NT2/D1 (cell line): ENCODE data around the gene IL31RA.

ENCODE experiments used
- DNase-seq: peaks from one replicate; pipeline ENCODE4 v3.0.0-alpha.2; 2011; ENCODE audit warnings: low read depth, low spot score
- H3K27me3 ChIP-seq: 2 replicates; pipeline ENCODE4 v1.6.0; 2011; ENCODE audit warnings: mild to moderate bottlenecking; ENCODE audit not compliant: insufficient read length, insufficient read depth
- H3K36me3 ChIP-seq: 2 replicates; pipeline ENCODE4 v1.6.1; 2011; ENCODE audit warnings: mild to moderate bottlenecking, low read length, mixed read lengths; ENCODE audit not compliant: insufficient read depth, insufficient read length
- H3K4me1 ChIP-seq: 2 replicates; pipeline ENCODE4 v1.5.1; 2011; ENCODE audit not compliant: insufficient read depth, insufficient read length
- H3K4me3 ChIP-seq: 2 replicates; pipeline ENCODE4 v1.5.1; 2011; ENCODE audit warnings: low read depth; ENCODE audit not compliant: insufficient read length
- H3K9ac ChIP-seq: 2 replicates; pipeline ENCODE4 v1.6.0; 2011; ENCODE audit warnings: low read depth; ENCODE audit not compliant: insufficient read length
- H3K9me3 ChIP-seq: 2 replicates; pipeline ENCODE4 v1.5.1; 2011; ENCODE audit warnings: mild to moderate bottlenecking, low read length; ENCODE audit not compliant: insufficient read depth
- SUZ12 ChIP-seq: IDR thresholded peaks from 2 replicates; pipeline ENCODE4 v1.6.1; 2011; ENCODE audit not compliant: insufficient read length, insufficient read depth; ENCODE audit errors: extremely low read depth
- YY1 ChIP-seq: IDR thresholded peaks from 2 replicates; pipeline ENCODE4 v1.6.1; 2011; ENCODE audit not compliant: insufficient read length, insufficient read depth
- ZNF274 ChIP-seq: IDR thresholded peaks from 2 replicates; pipeline ENCODE4 v1.6.1; 2011; ENCODE audit warnings: mild to moderate bottlenecking, low read depth, low read length

IL31RA gene

DNA sequence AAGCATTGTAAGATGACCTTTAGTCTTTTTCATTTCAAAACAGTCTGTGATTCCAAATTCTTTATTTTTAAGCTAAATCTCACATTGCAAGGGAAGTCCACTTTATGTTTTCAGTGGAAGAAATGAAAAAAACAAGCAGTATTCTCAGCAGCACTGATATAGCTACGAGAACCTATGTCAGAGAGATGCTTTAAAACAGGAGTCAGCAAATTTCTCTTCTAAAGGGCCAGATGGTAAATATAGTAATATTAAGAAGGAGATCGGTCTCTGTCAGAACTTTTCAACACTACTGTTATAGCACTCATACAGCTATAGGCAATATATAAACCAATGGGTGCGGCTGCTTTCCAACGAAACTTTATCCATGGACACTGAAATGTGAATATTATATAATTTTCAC is 18.7 kb downstream of the IL31RA start:
- H3K36me3 ChIP-seq = no peaks in the 10 kb centered on the region
- no peak overlapping the region for H3K9ac ChIP-seq
- TF ChIP-seq YY1 (no peak), ZNF274 (no peak), SUZ12 (no peak)
- DNase-seq = no peak
- no peaks in the 10 kb centered on the region for H3K9me3 ChIP-seq
- no peaks in the 10 kb centered on the region for H3K4me1 ChIP-seq
- H3K4me3 ChIP-seq = no peak overlapping the region
- H3K27me3 ChIP-seq = no peaks in the 10 kb centered on the region

DNA sequence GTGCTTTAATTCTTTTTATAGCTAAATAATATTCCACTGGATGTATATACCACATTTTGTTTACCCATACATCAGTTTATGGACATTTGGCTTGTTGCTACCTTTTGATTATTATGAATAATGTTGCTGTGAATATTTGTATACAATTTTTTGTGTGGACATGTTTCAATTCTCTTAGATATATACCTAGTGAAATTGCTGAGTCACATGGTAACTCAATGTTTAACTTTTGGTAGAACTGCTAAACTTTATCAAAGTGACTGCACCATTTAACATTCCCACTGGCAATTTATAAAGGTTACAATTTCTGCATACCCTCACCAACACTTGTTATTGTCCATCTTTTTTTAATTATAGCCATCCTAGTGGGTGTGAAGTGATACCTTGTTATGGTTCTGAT is 22.1 kb downstream of the IL31RA start:
- Histone ChIP-seq H3K4me3 (no peak overlapping the region), H3K27me3 (no peaks in the 10 kb centered on the region), H3K36me3 (no peaks in the 10 kb centered on the region), H3K9me3 (0 out of 2 replicates have a peak, but pooled peaks cover 7% of the 10 kb centered on the region), H3K9ac (no peak overlapping the region), H3K4me1 (no peaks in the 10 kb centered on the region)
- DNase-seq = no peak
- no peak for TF ChIP-seq ZNF274
- no peak for TF ChIP-seq YY1
- no peak for TF ChIP-seq SUZ12

DNA sequence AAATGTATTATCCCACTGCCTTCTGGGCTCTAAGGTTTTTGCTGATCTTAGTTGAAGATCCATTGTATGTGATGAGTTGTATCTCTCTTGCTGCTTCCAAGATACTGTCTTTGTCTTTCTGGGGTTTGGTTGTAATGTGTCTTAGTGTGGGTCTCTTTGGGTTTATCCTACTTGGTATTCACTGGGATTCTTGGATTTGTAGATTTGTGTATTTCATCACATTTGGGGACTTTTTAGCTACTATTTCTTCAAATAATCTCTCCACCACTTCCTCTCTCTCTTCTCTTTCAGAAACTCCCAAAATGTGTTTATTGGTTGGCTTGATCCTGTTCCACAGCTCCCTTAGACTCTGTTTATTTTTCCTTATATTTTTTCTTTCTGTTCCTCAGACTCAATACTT is 26.5 kb downstream of the IL31RA start:
- no peak for DNase-seq
- Histone ChIP-seq H3K27me3 (no peaks in the 10 kb centered on the region), H3K4me1 (no peaks in the 10 kb centered on the region), H3K9me3 (0 out of 2 replicates have a peak, but pooled peaks cover 7% of the 10 kb centered on the region), H3K4me3 (no peak overlapping the region), H3K9ac (no peak overlapping the region), H3K36me3 (no peaks in the 10 kb centered on the region)
- TF ChIP-seq YY1 = no peak
- no peak for TF ChIP-seq ZNF274
- TF ChIP-seq SUZ12 = no peak

DNA sequence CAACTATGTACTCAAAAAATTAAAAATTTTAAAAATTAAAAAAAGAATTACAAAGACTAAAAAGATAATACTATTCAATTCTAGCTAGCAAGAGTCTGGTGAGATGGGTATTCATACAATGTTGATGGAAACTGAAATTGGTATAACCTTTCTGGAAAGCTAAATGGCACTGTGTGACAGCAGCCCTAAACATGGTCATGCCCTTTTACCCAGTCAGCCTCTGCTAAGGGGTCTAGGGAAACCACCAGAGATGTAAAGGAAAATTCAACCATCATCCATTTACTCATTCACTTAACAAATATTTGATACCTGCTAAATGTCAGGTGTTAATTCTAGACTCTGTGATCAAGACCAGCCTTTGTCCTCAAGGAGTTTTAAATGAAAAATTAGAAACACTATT is 29.3 kb downstream of the IL31RA start:
- no peak for TF ChIP-seq ZNF274
- no peak for TF ChIP-seq SUZ12
- no peak for TF ChIP-seq YY1
- no peaks in the 10 kb centered on the region for H3K36me3 ChIP-seq

DNA sequence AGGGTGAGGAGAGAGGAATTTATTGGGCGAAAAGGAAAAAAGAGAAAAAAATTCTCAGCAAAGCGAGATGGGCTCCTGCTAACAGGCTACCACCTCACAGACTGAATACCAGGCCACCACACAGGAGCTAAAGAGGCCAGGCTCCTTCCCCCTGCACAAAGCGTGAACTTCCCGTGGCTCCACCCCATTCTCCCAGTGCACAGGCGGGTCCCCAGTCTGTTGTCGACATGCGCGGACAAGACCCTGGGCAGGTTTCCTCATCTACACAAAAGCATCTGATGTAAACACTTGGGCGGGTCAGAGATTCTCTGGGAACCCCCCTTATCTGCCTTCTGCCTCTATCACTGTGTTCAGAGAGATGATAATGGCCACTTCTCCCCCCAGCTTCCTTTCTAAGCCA is 34.2 kb downstream of the IL31RA start:
- DNase-seq = no peak
- H3K9ac ChIP-seq = no peak overlapping the region
- H3K4me3 ChIP-seq = no peak overlapping the region
- H3K9me3 ChIP-seq = no peaks in the 10 kb centered on the region
- H3K36me3 ChIP-seq = no peaks in the 10 kb centered on the region
- TF ChIP-seq YY1 = no peak
- no peak for TF ChIP-seq ZNF274
- no peak for TF ChIP-seq SUZ12
- H3K27me3 ChIP-seq = no peaks in the 10 kb centered on the region
- H3K4me1 ChIP-seq = no peaks in the 10 kb centered on the region

More for the DNA sequence above, 29.3 kb downstream of the IL31RA start:
- H3K4me3 ChIP-seq = no peak overlapping the region
- no peaks in the 10 kb centered on the region for H3K4me1 ChIP-seq
- 0 out of 2 replicates have a peak, but pooled peaks cover 7% of the 10 kb centered on the region for H3K9me3 ChIP-seq
- H3K9ac ChIP-seq = no peak overlapping the region
- DNase-seq = no peak
- H3K27me3 ChIP-seq = no peaks in the 10 kb centered on the region

DNA sequence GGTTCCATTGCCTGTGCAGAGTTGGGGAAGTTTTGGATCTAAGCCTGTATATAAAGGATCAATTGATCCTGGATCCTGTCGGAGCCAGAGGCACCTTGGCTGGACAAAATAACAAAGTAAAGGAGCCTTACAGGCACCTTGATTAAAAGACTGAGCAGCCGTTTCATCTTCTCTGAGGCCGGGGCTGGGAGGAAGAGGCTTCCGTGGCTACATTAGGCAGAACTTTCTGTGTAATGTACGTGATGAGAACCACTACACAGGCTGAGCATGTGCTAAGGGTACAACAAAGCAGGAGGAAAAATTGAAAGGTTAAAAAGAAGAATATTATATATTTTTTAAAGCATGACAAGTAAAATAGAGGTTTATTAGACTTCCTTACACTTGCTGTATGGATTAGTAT is 37.0 kb downstream of the IL31RA start:
- TF ChIP-seq YY1 = no peak
- TF ChIP-seq SUZ12 = no peak
- TF ChIP-seq ZNF274 = no peak
- Histone ChIP-seq H3K36me3 (no peaks in the 10 kb centered on the region), H3K9ac (no peak overlapping the region), H3K4me1 (no peaks in the 10 kb centered on the region), H3K4me3 (no peak overlapping the region), H3K27me3 (no peaks in the 10 kb centered on the region), H3K9me3 (no peaks in the 10 kb centered on the region)
- DNase-seq = no peak

DNA sequence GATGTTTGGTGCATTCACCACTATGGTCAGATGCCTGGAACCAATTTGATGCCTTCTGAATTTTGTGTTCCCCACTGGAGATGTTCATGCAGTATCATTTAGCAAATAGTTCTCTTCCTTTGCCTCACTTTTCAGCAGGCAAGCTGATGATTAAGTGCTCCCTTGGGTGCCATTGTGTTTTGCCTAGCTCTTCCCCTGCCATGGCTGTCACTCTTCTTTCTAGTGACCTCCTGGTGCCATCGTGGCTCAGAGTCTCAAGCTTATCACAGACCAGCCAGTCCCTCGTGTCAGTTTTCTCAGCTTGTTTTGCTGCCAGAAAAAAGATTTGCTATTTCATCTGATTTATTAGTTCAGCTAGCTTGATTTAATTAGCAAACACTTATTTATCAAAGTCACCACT is 41.3 kb downstream of the IL31RA start:
- H3K4me1 ChIP-seq = no peaks in the 10 kb centered on the region
- no peaks in the 10 kb centered on the region for H3K9me3 ChIP-seq
- no peaks in the 10 kb centered on the region for H3K27me3 ChIP-seq
- no peak for DNase-seq
- no peak overlapping the region for H3K9ac ChIP-seq
- TF ChIP-seq ZNF274 = no peak
- no peak for TF ChIP-seq SUZ12
- no peak for TF ChIP-seq YY1
- no peaks in the 10 kb centered on the region for H3K36me3 ChIP-seq
- H3K4me3 ChIP-seq = no peak overlapping the region
